22Rv1 (cell line): ENCODE measurements around the gene DAB1.

Experiments
- ZFX ChIP-seq: fragments of 450-650 bp; IDR thresholded peaks from 2 replicates; pipeline ENCODE4 v1.6.1; 2017; ENCODE audit warnings: antibody characterized with exemption, borderline replicate concordance
- TF ChIP-seq, protein P1 (sequence below): fragments of 450-650 bp; IDR thresholded peaks from 2 replicates; pipeline ENCODE4 v1.5.1; 2017; ENCODE audit warnings: mild to moderate bottlenecking

DNA sequence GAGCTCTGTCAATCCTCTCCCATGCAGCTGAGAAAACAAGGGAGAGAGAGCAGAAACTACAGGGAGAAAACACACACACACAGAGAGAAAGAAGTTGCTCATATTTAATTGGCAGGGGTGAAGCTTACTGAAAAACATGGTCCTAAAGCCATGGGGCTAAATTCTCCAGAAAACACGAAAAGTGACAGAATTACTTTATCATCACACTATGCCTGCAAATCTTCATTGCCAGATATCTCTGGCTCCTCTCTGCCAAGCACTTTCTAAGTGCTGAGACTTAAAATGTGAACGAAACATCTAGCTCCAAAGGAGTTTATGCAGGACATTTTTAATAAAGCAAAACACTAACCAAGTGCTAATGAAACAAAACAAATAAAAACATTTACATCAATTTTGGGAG lies 134.1 kb downstream of the DAB1 start:
- TF ChIP-seq, protein P1, sequence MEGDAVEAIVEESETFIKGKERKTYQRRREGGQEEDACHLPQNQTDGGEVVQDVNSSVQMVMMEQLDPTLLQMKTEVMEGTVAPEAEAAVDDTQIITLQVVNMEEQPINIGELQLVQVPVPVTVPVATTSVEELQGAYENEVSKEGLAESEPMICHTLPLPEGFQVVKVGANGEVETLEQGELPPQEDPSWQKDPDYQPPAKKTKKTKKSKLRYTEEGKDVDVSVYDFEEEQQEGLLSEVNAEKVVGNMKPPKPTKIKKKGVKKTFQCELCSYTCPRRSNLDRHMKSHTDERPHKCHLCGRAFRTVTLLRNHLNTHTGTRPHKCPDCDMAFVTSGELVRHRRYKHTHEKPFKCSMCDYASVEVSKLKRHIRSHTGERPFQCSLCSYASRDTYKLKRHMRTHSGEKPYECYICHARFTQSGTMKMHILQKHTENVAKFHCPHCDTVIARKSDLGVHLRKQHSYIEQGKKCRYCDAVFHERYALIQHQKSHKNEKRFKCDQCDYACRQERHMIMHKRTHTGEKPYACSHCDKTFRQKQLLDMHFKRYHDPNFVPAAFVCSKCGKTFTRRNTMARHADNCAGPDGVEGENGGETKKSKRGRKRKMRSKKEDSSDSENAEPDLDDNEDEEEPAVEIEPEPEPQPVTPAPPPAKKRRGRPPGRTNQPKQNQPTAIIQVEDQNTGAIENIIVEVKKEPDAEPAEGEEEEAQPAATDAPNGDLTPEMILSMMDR: no peak
- no peak for TF ChIP-seq ZFX
